K562 (cell line): Measurements from ENCODE around the gene UBE2V1. TPM values are rescaled to one million over a fixed set of nuclear protein-coding genes. Genes with fewer than 3 reads are reported as not detected.

ENCODE experiments used
- BRD9 ChIP-seq: fragments of 450-650 bp; IDR thresholded peaks from 2 replicates; pipeline ENCODE4 v1.6.1; 2018; ENCODE audit warnings: low read depth; ENCODE audit not compliant: partially characterized antibody
- CC2D1A ChIP-seq: fragments of 450-650 bp; IDR thresholded peaks from 2 replicates; pipeline ENCODE4 v1.6.1; 2017; ENCODE audit warnings: mild to moderate bottlenecking
- GABPA ChIP-seq: fragments of 200-800 bp; sonication (Bioruptor generic); conservative IDR thresholded peaks from 2 replicates; pipeline ENCODE4 v1.6.1; 2016; ENCODE audit warnings: low read depth, missing genetic modification characterization, missing compliant biosample characterization
- HMG20B ChIP-seq: fragments of 250-450 bp; sonication (Bioruptor Pico); IDR thresholded peaks from 2 replicates; pipeline ENCODE4 v1.5.0; 2021; ENCODE audit warnings: mild to moderate bottlenecking
- IRF2 ChIP-seq: sonication (generic); formaldehyde crosslinking; IDR thresholded peaks from 2 replicates; pipeline ENCODE4 v1.8.1; 2022; ENCODE audit warnings: mild to moderate bottlenecking, missing genetic modification reagents
- JUN ChIP-seq, 2 experiments: sonication (generic) in 1 of 2; formaldehyde crosslinking in 1 of 2; IDR thresholded peaks; 2 replicates each; pipeline versions ENCODE4 v1.6.1 to v1.8.0; 2012 to 2022; ENCODE audit warnings: borderline replicate concordance in 2 of 2, mild to moderate bottlenecking in 2 of 2, improper control_type of control experiment in 1 of 2, low read depth in 1 of 2, low read length in 1 of 2, missing genetic modification reagents in 1 of 2
- JUND ChIP-seq, 2 experiments: IDR thresholded peaks; 2 replicates in 1 of 2; 3 replicates in 1 of 2; pipeline ENCODE4 v1.6.1; 2011; ENCODE audit warnings: borderline replicate concordance in 2 of 2, low read depth in 2 of 2, low read length in 2 of 2, improper control_type of control experiment in 1 of 2, missing biosample characterization in 1 of 2, missing genetic modification characterization in 1 of 2, missing genetic modification reagents in 1 of 2
- NCOA1 ChIP-seq: fragments of 450-650 bp; IDR thresholded peaks from 2 replicates; pipeline ENCODE4 v1.6.1; 2016; ENCODE audit warnings: low read depth
- SMARCA5 ChIP-seq: fragments of 450-650 bp; IDR thresholded peaks from 2 replicates; pipeline ENCODE4 v1.6.1; 2016
- SNRNP70 ChIP-seq: fragments of 200-400 bp; formaldehyde crosslinking; optimal IDR thresholded peaks from 2 replicates; pipeline ENCODE3; 2017; ENCODE audit warnings: low read depth, low read length
- TCFL5 ChIP-seq: fragments of 250-450 bp; sonication (Bioruptor Pico); conservative IDR thresholded peaks from 2 replicates; pipeline ENCODE4 v1.6.1; 2021; ENCODE audit warnings: mild to moderate bottlenecking, moderate library complexity, matching md5 sums
- polyA plus RNA-seq, 8 experiments: library from polyadenylated mRNA; depleted of rRNA in 4 of 8; stranded (reverse) in 5 of 8; unstranded in 3 of 8; fragments of >200 nt; fragmentation: Nextera tagmentation in 2 of 8; fragmentation: Illumina TruSeq in 1 of 8; extraction: Ambion mirVana in 2 of 8; extraction: Trizol in 1 of 8; gene quantifications; 2 replicates each; pipeline versions ENCODE4 v1.2.1 to v1.2.3, GENCODE V29; 2011 to 2014; ENCODE audit warnings: inconsistent platforms in 1 of 8, missing spikeins in 1 of 8
- total RNA-seq, 7 experiments: library from RNA; depleted of rRNA in 6 of 7; stranded (reverse); fragments of >200 nt in 6 of 7; fragmentation: Illumina TruSeq in 2 of 7; extraction: Trizol in 2 of 7; gene quantifications; 2 replicates each; pipeline versions ENCODE4 v1.2.1 to v1.2.3, GENCODE V29; 2011 to 2021; ENCODE audit warnings: low replicate concordance in 1 of 7
- TF ChIP-seq, protein P1 (sequence below): fragments of 200-800 bp; sonication (Bioruptor generic); IDR thresholded peaks from 2 replicates; pipeline ENCODE4 v1.6.1; 2017; ENCODE audit warnings: missing genetic modification characterization, missing compliant biosample characterization
- TF ChIP-seq, protein P2 (sequence below), 2 experiments: fragments of 450-650 bp in 1 of 2; sonication (generic) in 1 of 2; formaldehyde crosslinking in 1 of 2; IDR thresholded peaks; 2 replicates each; pipeline versions ENCODE4 v1.7.1 to v1.9.0; 2016 to 2022; ENCODE audit warnings: inconsistent platforms in 1 of 2, mild to moderate bottlenecking in 1 of 2, missing genetic modification reagents in 1 of 2

UBE2V1 gene
- total and polyA plus RNA-seq, 9 of the 15 experiments (the other 6 are each of a cell fraction or from before 2014, with no cell fraction given): 93.0 to 357 (median 119) TPM

DNA sequence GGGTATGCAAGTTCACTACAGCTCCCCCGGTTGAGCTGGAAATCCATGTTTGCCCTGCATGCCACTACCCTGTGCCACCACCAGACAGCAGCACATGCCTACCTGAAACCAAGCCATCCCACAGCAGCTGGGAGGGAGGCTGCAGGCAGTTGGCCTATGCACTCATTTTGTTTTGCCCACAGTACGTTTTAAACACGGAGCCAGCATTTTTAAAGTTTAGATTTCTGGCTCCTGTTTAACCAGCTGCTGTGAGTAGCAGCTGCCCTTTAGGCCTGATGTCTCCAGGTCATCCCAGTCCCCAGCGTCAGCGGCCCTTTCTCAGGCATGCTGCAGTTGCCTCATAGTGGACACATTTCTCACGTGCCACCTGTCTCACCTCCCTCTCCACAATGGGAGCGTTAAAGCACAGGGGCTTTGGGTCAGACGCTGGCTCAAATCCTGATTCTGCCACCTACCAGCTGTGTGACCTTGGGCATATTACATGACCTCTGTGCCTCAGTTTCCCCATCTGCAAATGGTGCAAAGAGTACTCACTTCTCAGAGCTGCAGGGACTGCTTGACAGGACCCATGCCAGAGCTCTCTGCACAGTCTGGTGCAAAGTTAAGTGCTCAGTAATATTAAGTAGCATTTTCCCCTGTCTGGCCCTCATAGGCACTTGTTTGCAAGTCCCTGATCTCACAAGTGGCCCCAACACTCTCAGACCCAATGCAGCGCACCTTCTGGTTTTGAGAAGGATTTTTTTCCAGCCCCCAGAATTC is 8.2 kb upstream of the UBE2V1 start (continued):
- TF ChIP-seq, protein P1, sequence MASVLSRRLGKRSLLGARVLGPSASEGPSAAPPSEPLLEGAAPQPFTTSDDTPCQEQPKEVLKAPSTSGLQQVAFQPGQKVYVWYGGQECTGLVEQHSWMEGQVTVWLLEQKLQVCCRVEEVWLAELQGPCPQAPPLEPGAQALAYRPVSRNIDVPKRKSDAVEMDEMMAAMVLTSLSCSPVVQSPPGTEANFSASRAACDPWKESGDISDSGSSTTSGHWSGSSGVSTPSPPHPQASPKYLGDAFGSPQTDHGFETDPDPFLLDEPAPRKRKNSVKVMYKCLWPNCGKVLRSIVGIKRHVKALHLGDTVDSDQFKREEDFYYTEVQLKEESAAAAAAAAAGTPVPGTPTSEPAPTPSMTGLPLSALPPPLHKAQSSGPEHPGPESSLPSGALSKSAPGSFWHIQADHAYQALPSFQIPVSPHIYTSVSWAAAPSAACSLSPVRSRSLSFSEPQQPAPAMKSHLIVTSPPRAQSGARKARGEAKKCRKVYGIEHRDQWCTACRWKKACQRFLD (CRISPR knock-in tag): no peak
- TF ChIP-seq CC2D1A (0 out of 2 replicates have a peak, but pooled peaks have one; percentile 21), BRD9 (no peak), SMARCA5 (no peak), JUND (IDR thresholded peaks at IDR 0.05; ENCODE audit: borderline replicate concordance, low read depth, low read length) (peak; percentile 3; the same call in 1 of the 2 replicates), JUND (tag; IDR thresholded peaks at IDR 0.05; ENCODE audit: borderline replicate concordance, low read depth, low read length) (no peak), JUN (IDR thresholded peaks at IDR 0.05; ENCODE audit: borderline replicate concordance, low read depth, low read length) (no peak), JUN (CRISPR knock-in tag; IDR thresholded peaks at IDR 0.05; ENCODE audit: borderline replicate concordance) (no peak), IRF2 (CRISPR knock-in tag) (no peak), HMG20B (no peak), GABPA (no peak), TCFL5 (CRISPR knock-in tag) (no peak), SNRNP70 (no peak), NCOA1 (no peak)
- TF ChIP-seq, protein P2, sequence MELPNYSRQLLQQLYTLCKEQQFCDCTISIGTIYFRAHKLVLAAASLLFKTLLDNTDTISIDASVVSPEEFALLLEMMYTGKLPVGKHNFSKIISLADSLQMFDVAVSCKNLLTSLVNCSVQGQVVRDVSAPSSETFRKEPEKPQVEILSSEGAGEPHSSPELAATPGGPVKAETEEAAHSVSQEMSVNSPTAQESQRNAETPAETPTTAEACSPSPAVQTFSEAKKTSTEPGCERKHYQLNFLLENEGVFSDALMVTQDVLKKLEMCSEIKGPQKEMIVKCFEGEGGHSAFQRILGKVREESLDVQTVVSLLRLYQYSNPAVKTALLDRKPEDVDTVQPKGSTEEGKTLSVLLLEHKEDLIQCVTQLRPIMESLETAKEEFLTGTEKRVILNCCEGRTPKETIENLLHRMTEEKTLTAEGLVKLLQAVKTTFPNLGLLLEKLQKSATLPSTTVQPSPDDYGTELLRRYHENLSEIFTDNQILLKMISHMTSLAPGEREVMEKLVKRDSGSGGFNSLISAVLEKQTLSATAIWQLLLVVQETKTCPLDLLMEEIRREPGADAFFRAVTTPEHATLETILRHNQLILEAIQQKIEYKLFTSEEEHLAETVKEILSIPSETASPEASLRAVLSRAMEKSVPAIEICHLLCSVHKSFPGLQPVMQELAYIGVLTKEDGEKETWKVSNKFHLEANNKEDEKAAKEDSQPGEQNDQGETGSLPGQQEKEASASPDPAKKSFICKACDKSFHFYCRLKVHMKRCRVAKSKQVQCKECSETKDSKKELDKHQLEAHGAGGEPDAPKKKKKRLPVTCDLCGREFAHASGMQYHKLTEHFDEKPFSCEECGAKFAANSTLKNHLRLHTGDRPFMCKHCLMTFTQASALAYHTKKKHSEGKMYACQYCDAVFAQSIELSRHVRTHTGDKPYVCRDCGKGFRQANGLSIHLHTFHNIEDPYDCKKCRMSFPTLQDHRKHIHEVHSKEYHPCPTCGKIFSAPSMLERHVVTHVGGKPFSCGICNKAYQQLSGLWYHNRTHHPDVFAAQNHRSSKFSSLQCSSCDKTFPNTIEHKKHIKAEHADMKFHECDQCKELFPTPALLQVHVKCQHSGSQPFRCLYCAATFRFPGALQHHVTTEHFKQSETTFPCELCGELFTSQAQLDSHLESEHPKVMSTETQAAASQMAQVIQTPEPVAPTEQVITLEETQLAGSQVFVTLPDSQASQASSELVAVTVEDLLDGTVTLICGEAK (IDR thresholded peaks at IDR 0.05): no peak
- TF ChIP-seq, protein P2 (CRISPR knock-in tag; IDR thresholded peaks at IDR 0.05): no peak
